Stimulated activated CD4-positive, alpha-beta T cell treated with anti-CD3 and anti-CD28 coated beads, TNF-alpha, amount 100 ng/mL, for 4 hours (primary cell): Measurements from ENCODE around the gene GRIK4.

Source experiments
- DNase-seq, 3 experiments: peaks; one replicate each; pipeline ENCODE4 v3.0.0-alpha.2; 2020; ENCODE audit warnings: low read depth in 3 of 3

GRIK4 gene

GRCh38 chr11:120509346-120510053 is 2.0 kb upstream of the GRIK4 start:
- DNase-seq, result no peak

GRCh38 chr11:120510406-120511115 is 987 bp upstream of the GRIK4 start:
- DNase-seq, result no peak

GRCh38 chr11:120511820-120512738 is 531 bp downstream of the GRIK4 start:
- DNase-seq, result no peak

- no peak for DNase-seq
Measured at GRCh38 chr11:120512739-120513435, 1.3 kb downstream of the GRIK4 start.

GRCh38 chr11:120513436-120514315 is 2.1 kb downstream of the GRIK4 start:
- DNase-seq, result no peak

- no peak for DNase-seq
Measured at GRCh38 chr11:120514541-120515121, 3.1 kb downstream of the GRIK4 start.

GRCh38 chr11:120515186-120515723 is 3.7 kb downstream of the GRIK4 start:
- DNase-seq, result no peak

- no peak for DNase-seq
Measured at GRCh38 chr11:120516461-120517389, 5.2 kb downstream of the GRIK4 start.

GRCh38 chr11:120517390-120517761 is 5.8 kb downstream of the GRIK4 start:
- no peak for DNase-seq

GRCh38 chr11:120517801-120518291 is 6.3 kb downstream of the GRIK4 start:
- no peak for DNase-seq

- no peak for DNase-seq
Measured at GRCh38 chr11:120518356-120518755, 6.8 kb downstream of the GRIK4 start.

GRCh38 chr11:120519474-120519873 is 7.9 kb downstream of the GRIK4 start:
- DNase-seq, result no peak

GRCh38 chr11:120520091-120520822 is 8.7 kb downstream of the GRIK4 start:
- DNase-seq, result no peak

- no peak for DNase-seq
Measured at GRCh38 chr11:120521176-120521575, 9.6 kb downstream of the GRIK4 start.

- no peak for DNase-seq
Measured at GRCh38 chr11:120522021-120522420, 10.5 kb downstream of the GRIK4 start.

GRCh38 chr11:120522736-120523135 is 11.2 kb downstream of the GRIK4 start:
- DNase-seq, result no peak

- DNase-seq, result no peak
Measured at GRCh38 chr11:120523196-120523595, 11.6 kb downstream of the GRIK4 start.

- no peak for DNase-seq
Measured at GRCh38 chr11:120524536-120525085, 13.1 kb downstream of the GRIK4 start.
